GM23338 (cell line): Measurements from ENCODE around the gene TMEM151B.

Experiments used
- EZH2 ChIP-seq: fragments of 200-600 bp; sonication (generic); IDR thresholded peaks from one replicate; pipeline ENCODE4 v1.8.0; 2017; ENCODE audit warnings: antibody characterized with exemption, mild to moderate bottlenecking, low read depth; ENCODE audit not compliant: unreplicated experiment
- POLR2AphosphoS5 ChIP-seq: IDR thresholded peaks from 2 replicates; pipeline ENCODE4 v1.6.1; 2016; ENCODE audit warnings: antibody characterized with exemption, low read depth
- TF ChIP-seq, protein P1 (sequence below), 2 experiments: fragments of 200-600 bp in 1 of 2; sonication (generic) in 1 of 2; conservative IDR thresholded peaks; 2 replicates each; pipeline versions ENCODE4 v1.5.1 to v1.6.1; 2016 to 2017; ENCODE audit warnings: antibody characterized with exemption in 2 of 2, low read depth in 2 of 2, mild to moderate bottlenecking in 2 of 2, moderate library complexity in 1 of 2
- TF ChIP-seq, protein P2 (sequence below): IDR thresholded peaks from one replicate; pipeline ENCODE4 v1.6.1; 2018; ENCODE audit warnings: antibody characterized with exemption; ENCODE audit not compliant: unreplicated experiment

- TF ChIP-seq, protein P1, sequence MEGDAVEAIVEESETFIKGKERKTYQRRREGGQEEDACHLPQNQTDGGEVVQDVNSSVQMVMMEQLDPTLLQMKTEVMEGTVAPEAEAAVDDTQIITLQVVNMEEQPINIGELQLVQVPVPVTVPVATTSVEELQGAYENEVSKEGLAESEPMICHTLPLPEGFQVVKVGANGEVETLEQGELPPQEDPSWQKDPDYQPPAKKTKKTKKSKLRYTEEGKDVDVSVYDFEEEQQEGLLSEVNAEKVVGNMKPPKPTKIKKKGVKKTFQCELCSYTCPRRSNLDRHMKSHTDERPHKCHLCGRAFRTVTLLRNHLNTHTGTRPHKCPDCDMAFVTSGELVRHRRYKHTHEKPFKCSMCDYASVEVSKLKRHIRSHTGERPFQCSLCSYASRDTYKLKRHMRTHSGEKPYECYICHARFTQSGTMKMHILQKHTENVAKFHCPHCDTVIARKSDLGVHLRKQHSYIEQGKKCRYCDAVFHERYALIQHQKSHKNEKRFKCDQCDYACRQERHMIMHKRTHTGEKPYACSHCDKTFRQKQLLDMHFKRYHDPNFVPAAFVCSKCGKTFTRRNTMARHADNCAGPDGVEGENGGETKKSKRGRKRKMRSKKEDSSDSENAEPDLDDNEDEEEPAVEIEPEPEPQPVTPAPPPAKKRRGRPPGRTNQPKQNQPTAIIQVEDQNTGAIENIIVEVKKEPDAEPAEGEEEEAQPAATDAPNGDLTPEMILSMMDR (conservative IDR thresholded peaks at IDR 0.05; ENCODE audit: low read depth in 2 of 2) = no peak
- TF ChIP-seq EZH2 (no peak), POLR2AphosphoS5 (no peak)
- TF ChIP-seq, protein P2, sequence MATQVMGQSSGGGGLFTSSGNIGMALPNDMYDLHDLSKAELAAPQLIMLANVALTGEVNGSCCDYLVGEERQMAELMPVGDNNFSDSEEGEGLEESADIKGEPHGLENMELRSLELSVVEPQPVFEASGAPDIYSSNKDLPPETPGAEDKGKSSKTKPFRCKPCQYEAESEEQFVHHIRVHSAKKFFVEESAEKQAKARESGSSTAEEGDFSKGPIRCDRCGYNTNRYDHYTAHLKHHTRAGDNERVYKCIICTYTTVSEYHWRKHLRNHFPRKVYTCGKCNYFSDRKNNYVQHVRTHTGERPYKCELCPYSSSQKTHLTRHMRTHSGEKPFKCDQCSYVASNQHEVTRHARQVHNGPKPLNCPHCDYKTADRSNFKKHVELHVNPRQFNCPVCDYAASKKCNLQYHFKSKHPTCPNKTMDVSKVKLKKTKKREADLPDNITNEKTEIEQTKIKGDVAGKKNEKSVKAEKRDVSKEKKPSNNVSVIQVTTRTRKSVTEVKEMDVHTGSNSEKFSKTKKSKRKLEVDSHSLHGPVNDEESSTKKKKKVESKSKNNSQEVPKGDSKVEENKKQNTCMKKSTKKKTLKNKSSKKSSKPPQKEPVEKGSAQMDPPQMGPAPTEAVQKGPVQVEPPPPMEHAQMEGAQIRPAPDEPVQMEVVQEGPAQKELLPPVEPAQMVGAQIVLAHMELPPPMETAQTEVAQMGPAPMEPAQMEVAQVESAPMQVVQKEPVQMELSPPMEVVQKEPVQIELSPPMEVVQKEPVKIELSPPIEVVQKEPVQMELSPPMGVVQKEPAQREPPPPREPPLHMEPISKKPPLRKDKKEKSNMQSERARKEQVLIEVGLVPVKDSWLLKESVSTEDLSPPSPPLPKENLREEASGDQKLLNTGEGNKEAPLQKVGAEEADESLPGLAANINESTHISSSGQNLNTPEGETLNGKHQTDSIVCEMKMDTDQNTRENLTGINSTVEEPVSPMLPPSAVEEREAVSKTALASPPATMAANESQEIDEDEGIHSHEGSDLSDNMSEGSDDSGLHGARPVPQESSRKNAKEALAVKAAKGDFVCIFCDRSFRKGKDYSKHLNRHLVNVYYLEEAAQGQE = no peak
Observed at GRCh38 chr6:44315951-44316350, 45.7 kb downstream of the TMEM151B start.
